Activated CD4-positive, alpha-beta T cell treated with anti-CD3 and anti-CD28 coated beads, Interleukin-2, Interleukin-6, amounts not matched to agents 100 ng/mL and 50 ng/mL, durations not matched to agents 16 hours and 8 hours (primary cell): ENCODE measurements around the gene RIMBP2.

ENCODE experiments used
- DNase-seq: peaks from one replicate; pipeline ENCODE4 v3.0.0-alpha.2; 2020

Gene RIMBP2

GRCh38 chr12:130398100-130398848, 317.8 kb downstream of the RIMBP2 start:
- no peak for DNase-seq

GRCh38 chr12:130396667-130397066, 319.4 kb downstream of the RIMBP2 start:
- no peak for DNase-seq

- DNase-seq = no peak
These were observed 321.2 kb downstream of the RIMBP2 start for GRCh38 chr12:130394906-130395305.

GRCh38 chr12:130391186-130391585, 324.9 kb downstream of the RIMBP2 start:
- DNase-seq = no peak

GRCh38 chr12:130385193-130385592, 330.9 kb downstream of the RIMBP2 start:
- DNase-seq = no peak

GRCh38 chr12:130384234-130384633, 331.9 kb downstream of the RIMBP2 start:
- DNase-seq = no peak

GRCh38 chr12:130382818-130383217, 333.3 kb downstream of the RIMBP2 start:
- DNase-seq = no peak

- DNase-seq = no peak
These were observed 340.5 kb downstream of the RIMBP2 start for GRCh38 chr12:130375296-130376287.

- peak; percentile 2 for DNase-seq
These were observed 342.0 kb downstream of the RIMBP2 start for GRCh38 chr12:130374083-130374482.

GRCh38 chr12:130372936-130373335, 343.2 kb downstream of the RIMBP2 start:
- DNase-seq = no peak

- DNase-seq = no peak
These were observed 344.8 kb downstream of the RIMBP2 start for GRCh38 chr12:130371296-130371695.

- DNase-seq = no peak
These were observed 346.3 kb downstream of the RIMBP2 start for GRCh38 chr12:130369816-130370215.

- no peak for DNase-seq
These were observed 348.6 kb downstream of the RIMBP2 start for GRCh38 chr12:130367523-130367922.

GRCh38 chr12:130367003-130367402, 349.1 kb downstream of the RIMBP2 start:
- no peak for DNase-seq

- DNase-seq = no peak
These were observed 349.9 kb downstream of the RIMBP2 start for GRCh38 chr12:130366159-130366558.

- DNase-seq = no peak
These were observed 351.5 kb downstream of the RIMBP2 start for GRCh38 chr12:130364578-130364977.

- no peak for DNase-seq
These were observed 354.0 kb downstream of the RIMBP2 start for GRCh38 chr12:130362060-130362459.

GRCh38 chr12:130357729-130358330, 358.3 kb downstream of the RIMBP2 start:
- DNase-seq = no peak

- no peak for DNase-seq
These were observed 358.9 kb downstream of the RIMBP2 start for GRCh38 chr12:130357241-130357640.

GRCh38 chr12:130356222-130356621, 359.9 kb downstream of the RIMBP2 start:
- no peak for DNase-seq

- no peak for DNase-seq
These were observed 361.7 kb downstream of the RIMBP2 start for GRCh38 chr12:130354407-130354806.

- DNase-seq = no peak
These were observed 363.0 kb downstream of the RIMBP2 start for GRCh38 chr12:130353081-130353480.

- no peak for DNase-seq
These were observed 364.8 kb downstream of the RIMBP2 start for GRCh38 chr12:130351326-130351725.
